H9 (cell line): ENCODE data around the gene GJA10. TPM values are rescaled to one million over a fixed set of nuclear protein-coding genes. Genes with fewer than 3 reads are reported as not detected.

Source experiments
- DNase-seq: peaks from one replicate; pipeline ENCODE4 v3.0.0-alpha.2; 2017
- H2AFZ ChIP-seq: one replicate; pipeline ENCODE4 v1.6.1; 2013; ENCODE audit warnings: mild to moderate bottlenecking, low read length, control low read depth, moderate library complexity
- H2AK5ac ChIP-seq: 2 replicates; pipeline ENCODE4 v1.6.1; 2013; ENCODE audit warnings: low read length, control low read depth, mixed read lengths; ENCODE audit not compliant: insufficient read length
- H2BK120ac ChIP-seq: one replicate; pipeline ENCODE4 v1.6.1; 2013; ENCODE audit warnings: low read depth, mild to moderate bottlenecking, low read length, control low read depth, inconsistent platforms; ENCODE audit not compliant: poor library complexity, severe bottlenecking
- H2BK12ac ChIP-seq: 2 replicates; pipeline ENCODE4 v1.6.1; 2013; ENCODE audit warnings: low read length, control low read depth, mixed read lengths, low read depth; ENCODE audit not compliant: insufficient read length
- H2BK15ac ChIP-seq: 2 replicates; pipeline ENCODE4 v1.6.1; 2013; ENCODE audit warnings: low read depth, low read length, control low read depth
- H2BK20ac ChIP-seq: one replicate; pipeline ENCODE4 v1.6.1; 2013; ENCODE audit warnings: low read depth, mild to moderate bottlenecking, low read length, control low read depth, inconsistent platforms; ENCODE audit not compliant: poor library complexity, severe bottlenecking
- H2BK5ac ChIP-seq: 2 replicates; pipeline ENCODE4 v1.6.1; 2013; ENCODE audit warnings: low read length, control low read depth, mixed read lengths; ENCODE audit not compliant: insufficient read length
- H3K14ac ChIP-seq: 2 replicates; pipeline ENCODE4 v1.6.1; 2013; ENCODE audit warnings: low read length, control low read depth; ENCODE audit not compliant: insufficient read depth
- H3K18ac ChIP-seq: 2 replicates; pipeline ENCODE4 v1.6.1; 2013; ENCODE audit warnings: low read depth, mild to moderate bottlenecking, mixed read lengths, low read length, control low read depth; ENCODE audit not compliant: insufficient read length
- H3K23ac ChIP-seq: 2 replicates; pipeline ENCODE4 v1.6.1; 2013; ENCODE audit warnings: low read length, control low read depth, mixed read lengths, low read depth; ENCODE audit not compliant: insufficient read length
- H3K23me2 ChIP-seq: 2 replicates; pipeline ENCODE4 v1.6.1; 2013; ENCODE audit warnings: low read depth, mild to moderate bottlenecking, mixed read lengths, low read length, control low read depth; ENCODE audit not compliant: insufficient read length, poor library complexity, severe bottlenecking
- H3K27ac ChIP-seq: 2 replicates; pipeline ENCODE4 v1.5.1; 2013; ENCODE audit warnings: low read length, control low read depth, mixed read lengths, low read depth; ENCODE audit not compliant: insufficient read length
- H3K27me3 ChIP-seq: 2 replicates; pipeline ENCODE4 v1.6.1; 2013; ENCODE audit warnings: low read length, control low read depth, inconsistent platforms; ENCODE audit not compliant: insufficient read depth
- H3K4ac ChIP-seq: 2 replicates; pipeline ENCODE4 v1.6.1; 2013; ENCODE audit warnings: low read depth, mild to moderate bottlenecking, control low read depth, inconsistent platforms, low read length, moderate library complexity
- H3K4me1 ChIP-seq: 2 replicates; pipeline ENCODE4 v1.6.1; 2013; ENCODE audit warnings: low read length, control low read depth, inconsistent platforms; ENCODE audit not compliant: insufficient read depth
- H3K4me2 ChIP-seq: 2 replicates; pipeline ENCODE4 v1.6.1; 2013; ENCODE audit warnings: low read length, control low read depth, mixed read lengths; ENCODE audit not compliant: insufficient read length, insufficient read depth
- H3K56ac ChIP-seq: 2 replicates; pipeline ENCODE4 v1.6.1; 2013; ENCODE audit warnings: low read depth, mild to moderate bottlenecking, mixed read lengths, low read length, control low read depth; ENCODE audit not compliant: insufficient read length
- H3K79me1 ChIP-seq: 2 replicates; pipeline ENCODE4 v1.6.1; 2013; ENCODE audit warnings: low read depth, mild to moderate bottlenecking, moderate library complexity, low read length, control low read depth, inconsistent platforms; ENCODE audit not compliant: insufficient read depth, poor library complexity, severe bottlenecking
- H3K79me2 ChIP-seq: 2 replicates; pipeline ENCODE4 v1.6.1; 2013; ENCODE audit warnings: low read length, control low read depth, inconsistent platforms; ENCODE audit not compliant: insufficient read depth
- H3K9ac ChIP-seq: 2 replicates; pipeline ENCODE4 v1.6.1; 2013; ENCODE audit warnings: low read length, control low read depth, mixed read lengths; ENCODE audit not compliant: insufficient read length; ENCODE audit errors: extremely low read depth
- H3K9me3 ChIP-seq: one replicate; pipeline ENCODE4 v1.6.1; 2013; ENCODE audit warnings: low read depth, low read length, inconsistent platforms; ENCODE audit not compliant: control insufficient read depth
- H3T11ph ChIP-seq: one replicate; pipeline ENCODE4 v1.6.1; 2013; ENCODE audit warnings: mild to moderate bottlenecking, low read length, control low read depth, inconsistent platforms
- H4K20me1 ChIP-seq: one replicate; pipeline ENCODE4 v1.6.1; 2013; ENCODE audit not compliant: control insufficient read depth, insufficient read length, insufficient read depth
- H4K5ac ChIP-seq: 2 replicates; pipeline ENCODE4 v1.6.1; 2013; ENCODE audit warnings: low read depth, mild to moderate bottlenecking, mixed read lengths, low read length, control low read depth; ENCODE audit not compliant: insufficient read length
- H4K8ac ChIP-seq: replicated peaks from 2 replicates; pipeline ENCODE4 v1.6.1; 2013; ENCODE audit warnings: low read length, control low read depth, mixed read lengths, low read depth; ENCODE audit not compliant: insufficient read length
- H4K91ac ChIP-seq: 2 replicates; pipeline ENCODE4 v1.6.1; 2013; ENCODE audit warnings: low read depth, mild to moderate bottlenecking, moderate library complexity, mixed read lengths, low read length, control low read depth; ENCODE audit not compliant: insufficient read length
- H3K27ac Mint-ChIP-seq, 3 experiments: 2 replicates in 2 of 3; 3 replicates in 1 of 3; pipeline ENCODE4 v1.8.0; 2020 to 2021; ENCODE audit warnings: mixed read lengths in 3 of 3, mild to moderate bottlenecking in 1 of 3, moderate library complexity in 1 of 3
- H3K27me3 Mint-ChIP-seq: 2 replicates; pipeline ENCODE4 v1.8.0; 2021; ENCODE audit warnings: low read depth, mild to moderate bottlenecking, moderate library complexity, mixed read lengths
- H3K36me3 Mint-ChIP-seq, 3 experiments: 2 replicates in 2 of 3; 3 replicates in 1 of 3; pipeline ENCODE4 v1.8.0; 2020 to 2021; ENCODE audit warnings: low read depth in 3 of 3, mixed read lengths in 3 of 3; ENCODE audit not compliant: insufficient read depth in 1 of 3
- H3K4me1 Mint-ChIP-seq, 2 experiments: 2 replicates each; pipeline ENCODE4 v1.8.0; 2020; ENCODE audit warnings: mixed read lengths in 2 of 2
- H3K4me3 Mint-ChIP-seq, 2 experiments: 2 replicates in 1 of 2; 3 replicates in 1 of 2; pipeline ENCODE4 v1.8.0; 2020 to 2021; ENCODE audit warnings: mild to moderate bottlenecking in 2 of 2, mixed read lengths in 2 of 2, moderate library complexity in 1 of 2
- H3K9me3 Mint-ChIP-seq, 2 experiments: 2 replicates in 1 of 2; 3 replicates in 1 of 2; pipeline ENCODE4 v1.8.0; 2020; ENCODE audit warnings: mild to moderate bottlenecking in 2 of 2, mixed read lengths in 2 of 2, moderate library complexity in 1 of 2
- WGBS: extraction: QIAGEN DNeasy Blood & Tissue Kit; methylation state at CpG from one replicate; pipeline ENCODE4 v1.1.7; 2013; ENCODE audit warnings: missing lambda C conversion rate, low lambda C conversion rate, mixed read lengths; ENCODE audit not compliant: insufficient read length; ENCODE audit errors: extremely low coverage; 5-methylcytosine and 5-hydroxymethylcytosine counted together
- total RNA-seq: library from RNA; stranded (reverse); gene quantifications from 2 replicates; pipeline ENCODE4 v1.2.1, GENCODE V29; 2021
- TF ChIP-seq, protein P1 (sequence below): fragments of 200-600 bp; sonication (generic); conservative IDR thresholded peaks from 3 replicates; pipeline ENCODE4 v1.8.0; 2021; ENCODE audit warnings: antibody characterized with exemption, mild to moderate bottlenecking

Gene GJA10
- total RNA-seq, 1 experiment from 2014 or later: not detected

DNA sequence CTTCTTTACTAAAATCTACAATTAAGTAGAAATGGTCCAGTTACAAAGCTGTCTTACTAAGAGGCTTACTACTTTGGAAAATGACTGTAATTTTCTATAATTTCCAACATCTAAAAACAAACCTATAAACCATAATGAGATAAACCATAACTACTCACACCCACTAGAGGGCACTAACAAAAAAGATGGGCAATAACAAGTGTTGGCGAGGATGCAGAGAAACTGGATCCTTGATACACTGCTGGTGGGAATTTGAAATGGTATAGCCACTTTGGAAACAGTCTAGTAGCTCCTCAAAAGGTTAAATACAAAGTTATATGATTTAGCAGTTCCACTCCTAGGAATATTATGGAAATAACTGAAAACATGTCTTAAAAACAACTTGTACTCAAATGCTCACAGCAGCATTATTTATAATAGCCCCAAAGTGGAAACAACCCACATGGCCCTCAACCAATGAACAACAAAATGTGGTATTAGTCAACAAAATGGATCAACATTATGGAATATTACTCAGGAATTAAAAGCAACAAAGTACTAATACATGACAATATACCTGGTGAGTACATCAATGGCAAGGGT is 50.6 kb downstream of the GJA10 start:
- Histone ChIP-seq H4K8ac (no peak overlapping the region), H4K91ac (no peak overlapping the region), H3K79me2 (no peaks in the 10 kb centered on the region), H3K27me3 (no peaks in the 10 kb centered on the region), H3K56ac (no peak overlapping the region), H2BK20ac (no peak overlapping the region), H3T11ph (no peak overlapping the region), H4K5ac (no peak overlapping the region), H3K4me2 (no peak overlapping the region), H3K4ac (no peak overlapping the region), H3K23me2 (no peaks in the 10 kb centered on the region), H2BK120ac (no peak overlapping the region), H2AFZ (no peak overlapping the region), H4K20me1 (no peaks in the 10 kb centered on the region), H3K9me3 (no peaks in the 10 kb centered on the region), H3K4me1 (no peaks in the 10 kb centered on the region), H2BK5ac (no peak overlapping the region), H2BK15ac (no peak overlapping the region), H3K14ac (no peak overlapping the region), H2AK5ac (no peak overlapping the region), H2BK12ac (no peak overlapping the region), H3K9ac (no peak overlapping the region), H3K27ac (no peak overlapping the region), H3K23ac (no peak overlapping the region), H3K79me1 (no peaks in the 10 kb centered on the region), H3K18ac (no peak overlapping the region)
- Mint-ChIP-seq H3K27me3 (no peaks in the 10 kb centered on the region), H3K4me3 (no peak overlapping the region), H3K4me1 (no peaks in the 10 kb centered on the region), H3K27ac (no peak overlapping the region), H3K36me3 (no peaks in the 10 kb centered on the region), H3K9me3 (no peaks in the 10 kb centered on the region)
- DNase-seq: no peak
- TF ChIP-seq, protein P1, sequence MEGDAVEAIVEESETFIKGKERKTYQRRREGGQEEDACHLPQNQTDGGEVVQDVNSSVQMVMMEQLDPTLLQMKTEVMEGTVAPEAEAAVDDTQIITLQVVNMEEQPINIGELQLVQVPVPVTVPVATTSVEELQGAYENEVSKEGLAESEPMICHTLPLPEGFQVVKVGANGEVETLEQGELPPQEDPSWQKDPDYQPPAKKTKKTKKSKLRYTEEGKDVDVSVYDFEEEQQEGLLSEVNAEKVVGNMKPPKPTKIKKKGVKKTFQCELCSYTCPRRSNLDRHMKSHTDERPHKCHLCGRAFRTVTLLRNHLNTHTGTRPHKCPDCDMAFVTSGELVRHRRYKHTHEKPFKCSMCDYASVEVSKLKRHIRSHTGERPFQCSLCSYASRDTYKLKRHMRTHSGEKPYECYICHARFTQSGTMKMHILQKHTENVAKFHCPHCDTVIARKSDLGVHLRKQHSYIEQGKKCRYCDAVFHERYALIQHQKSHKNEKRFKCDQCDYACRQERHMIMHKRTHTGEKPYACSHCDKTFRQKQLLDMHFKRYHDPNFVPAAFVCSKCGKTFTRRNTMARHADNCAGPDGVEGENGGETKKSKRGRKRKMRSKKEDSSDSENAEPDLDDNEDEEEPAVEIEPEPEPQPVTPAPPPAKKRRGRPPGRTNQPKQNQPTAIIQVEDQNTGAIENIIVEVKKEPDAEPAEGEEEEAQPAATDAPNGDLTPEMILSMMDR: peak; percentile 65
- whole genome bisulfite sequencing: no CpG with 5 or more reads among the region's 1 CpG

Other genes starting within 250 kb of the GJA10 start
- gene MDN1, start 74.7 kb upstream of the GJA10 start, total RNA-seq: 110 and 117 TPM in 2 replicates
- gene CASP8AP2, start 64.6 kb upstream of the GJA10 start, total RNA-seq: 32.6 and 33.6 TPM in 2 replicates